K562 (cell line): ENCODE data around the gene FBLIM1. TPM values are rescaled to one million over a fixed set of nuclear protein-coding genes. Genes with fewer than 3 reads are reported as not detected.

Experiments used
- CAMTA2 ChIP-seq: fragments of 250-450 bp; sonication (Bioruptor Pico); conservative IDR thresholded peaks from 2 replicates; pipeline ENCODE4 v1.5.1; 2022
- DIDO1 ChIP-seq: fragments of 450-650 bp; IDR thresholded peaks from 2 replicates; pipeline ENCODE4 v1.6.1; 2016; ENCODE audit warnings: low read depth, missing biosample characterization, missing genetic modification characterization
- ERF ChIP-seq: fragments of 450-650 bp; formaldehyde crosslinking; IDR thresholded peaks from 2 replicates; pipeline ENCODE4 v1.4.0; 2020; ENCODE audit warnings: mild to moderate bottlenecking, mixed read lengths
- ETV6 ChIP-seq, 3 experiments: fragments of 150-350 bp in 1 of 3; sonication (generic) in 1 of 3; formaldehyde crosslinking in 1 of 3; IDR thresholded peaks; 2 replicates each; pipeline versions ENCODE4 v1.6.1 to v1.8.0; 2014 to 2022; ENCODE audit warnings: borderline replicate concordance in 2 of 3, low read depth in 2 of 3, antibody characterized with exemption in 1 of 3, low read length in 1 of 3, mild to moderate bottlenecking in 1 of 3, missing genetic modification reagents in 1 of 3
- FOXM1 ChIP-seq, 2 experiments: fragments of 450-650 bp in 1 of 2; sonication (generic) in 1 of 2; formaldehyde crosslinking in 1 of 2; IDR thresholded peaks; 2 replicates each; pipeline versions ENCODE4 v1.6.1 to v1.9.0; 2017 to 2022; ENCODE audit warnings: low read depth in 2 of 2, mild to moderate bottlenecking in 2 of 2, missing genetic modification reagents in 1 of 2, moderate library complexity in 1 of 2
- KDM4B ChIP-seq, 2 experiments: fragments of 450-650 bp in 1 of 2; sonication (generic) in 1 of 2; IDR thresholded peaks; 2 replicates each; pipeline ENCODE4 v1.6.1; 2016 to 2017; ENCODE audit warnings: borderline replicate concordance in 2 of 2, antibody characterized with exemption in 1 of 2, low read depth in 1 of 2, mild to moderate bottlenecking in 1 of 2
- LEF1 ChIP-seq: fragments of 450-650 bp; IDR thresholded peaks from 2 replicates; pipeline ENCODE4 v1.6.1; 2016; ENCODE audit warnings: mild to moderate bottlenecking
- MXI1 ChIP-seq: IDR thresholded peaks from 2 replicates; pipeline ENCODE4 v1.6.1; 2011; ENCODE audit warnings: low read depth, mild to moderate bottlenecking, improper control_type of control experiment, low read length
- RBM15 ChIP-seq: fragments of 200-400 bp; formaldehyde crosslinking; IDR thresholded peaks from 2 replicates; pipeline ENCODE4 v1.6.1; 2018; ENCODE audit warnings: mild to moderate bottlenecking, low read length, moderate library complexity; ENCODE audit not compliant: insufficient read depth
- REST ChIP-seq, 2 experiments: fragments of 450-650 bp; formaldehyde crosslinking in 1 of 2; IDR thresholded peaks; 2 replicates each; pipeline versions ENCODE4 v1.4.0 to v1.6.1; 2014 to 2020; ENCODE audit warnings: mild to moderate bottlenecking in 2 of 2, borderline replicate concordance in 1 of 2, low read depth in 1 of 2
- SMARCC2 ChIP-seq: fragments of 450-650 bp; IDR thresholded peaks from 2 replicates; pipeline ENCODE4 v1.6.1; 2017; ENCODE audit warnings: antibody characterized with exemption, moderate library complexity, mild to moderate bottlenecking, low read depth
- THAP7 ChIP-seq: fragments of 250-450 bp; sonication (Bioruptor Pico); IDR thresholded peaks from 2 replicates; pipeline ENCODE4 v1.5.0; 2021
- ZBTB1 ChIP-seq: sonication (generic); formaldehyde crosslinking; IDR thresholded peaks from 2 replicates; pipeline ENCODE4 v1.8.1; 2023; ENCODE audit warnings: missing genetic modification reagents, low read depth, mild to moderate bottlenecking, borderline replicate concordance
- ZBTB43 ChIP-seq: sonication (generic); formaldehyde crosslinking; IDR thresholded peaks from 2 replicates; pipeline ENCODE4 v1.8.0; 2023; ENCODE audit warnings: mild to moderate bottlenecking, missing genetic modification reagents
- ZC3H4 ChIP-seq: sonication (generic); formaldehyde crosslinking; IDR thresholded peaks from 2 replicates; pipeline ENCODE4 v1.9.0; 2021; ENCODE audit warnings: missing genetic modification reagents, borderline replicate concordance
- ZNF830 ChIP-seq: fragments of 250-450 bp; sonication (Bioruptor Pico); IDR thresholded peaks from 2 replicates; pipeline ENCODE4 v1.5.0; 2021; ENCODE audit warnings: mild to moderate bottlenecking
- polyA plus RNA-seq, 8 experiments: library from polyadenylated mRNA; depleted of rRNA in 4 of 8; stranded (reverse) in 5 of 8; unstranded in 3 of 8; fragments of >200 nt; fragmentation: Nextera tagmentation in 2 of 8; fragmentation: Illumina TruSeq in 1 of 8; extraction: Ambion mirVana in 2 of 8; extraction: Trizol in 1 of 8; gene quantifications; 2 replicates each; pipeline versions ENCODE4 v1.2.1 to v1.2.3, GENCODE V29; 2011 to 2014; ENCODE audit warnings: inconsistent platforms in 1 of 8, missing spikeins in 1 of 8
- total RNA-seq, 7 experiments: library from RNA; depleted of rRNA in 6 of 7; stranded (reverse); fragments of >200 nt in 6 of 7; fragmentation: Illumina TruSeq in 2 of 7; extraction: Trizol in 2 of 7; gene quantifications; 2 replicates each; pipeline versions ENCODE4 v1.2.1 to v1.2.3, GENCODE V29; 2011 to 2021; ENCODE audit warnings: low replicate concordance in 1 of 7

The FBLIM1 gene
- total and polyA plus RNA-seq, 9 of the 15 experiments (the other 6 are each of a cell fraction or from before 2014, with no cell fraction given), result 0.14 to 0.24 TPM; not detected in 7

- TF ChIP-seq REST (IDR thresholded peaks at IDR 0.05; ENCODE audit: borderline replicate concordance), result no peak
- peak; percentile 74; the same call in 1 of the 2 replicates for TF ChIP-seq REST (CRISPR knock-in tag; IDR thresholded peaks at IDR 0.05; ENCODE audit: low read depth)
- no peak; the same call in 1 of the 2 replicates for TF ChIP-seq ZBTB43 (CRISPR knock-in tag)
- TF ChIP-seq ZBTB1, result no peak
- TF ChIP-seq FOXM1 (IDR thresholded peaks at IDR 0.05; ENCODE audit: low read depth), result no peak
- TF ChIP-seq FOXM1 (CRISPR knock-in tag; IDR thresholded peaks at IDR 0.05; ENCODE audit: low read depth), result peak; percentile 25; the same call in 1 of the 2 replicates
- TF ChIP-seq SMARCC2, result no peak
- TF ChIP-seq DIDO1 (tag), result peak; percentile 24; the same call in 1 of the 2 replicates
- peak in 1 of 2 experiments; percentile 14; a peak in 1 of 4 replicates for TF ChIP-seq KDM4B (IDR thresholded peaks at IDR 0.05; ENCODE audit: borderline replicate concordance in 2 of 2, low read depth in 1 of 2)
- no peak; the same call in 1 of the 2 replicates for TF ChIP-seq RBM15
- TF ChIP-seq ZC3H4 (CRISPR knock-in tag), result peak; percentile 76; the same call in 1 of the 2 replicates
- 0 out of 2 replicates have a peak, but pooled peaks have one; percentile 8 for TF ChIP-seq MXI1
- 0 out of 2 replicates have a peak, but pooled peaks have one; percentile 73 for TF ChIP-seq THAP7 (CRISPR knock-in tag)
- TF ChIP-seq ETV6 (IDR thresholded peaks at IDR 0.05; ENCODE audit: borderline replicate concordance in 1 of 2, low read depth in 2 of 2, low read length in 1 of 2), result no peak
- 0 out of 2 replicates have a peak, but pooled peaks have one; percentile 35 for TF ChIP-seq ETV6 (CRISPR knock-in tag; IDR thresholded peaks at IDR 0.05; ENCODE audit: borderline replicate concordance)
- peak; percentile 90 for TF ChIP-seq ERF (CRISPR knock-in tag)
- 0 out of 2 replicates have a peak, but pooled peaks have one; percentile 28 for TF ChIP-seq LEF1
- TF ChIP-seq CAMTA2, result peak; percentile 42; the same call in 1 of the 2 replicates
- TF ChIP-seq ZNF830 (CRISPR knock-in tag), result 0 out of 2 replicates have a peak, but pooled peaks have one; percentile 8
These were observed 76.7 kb downstream of the FBLIM1 start (continued) for GRCh38 chr1:15835205-15835740.
